Skeletal muscle tissue (tissue), 4 donors: Measurements from ENCODE around the gene GJD3. TPM values are rescaled to one million over a fixed set of nuclear protein-coding genes. Genes with fewer than 3 reads are reported as not detected.

Experiments used
- H3K27ac ChIP-seq: one replicate; pipeline ENCODE4 v1.7.0; 2013; ENCODE audit warnings: mild to moderate bottlenecking, low read depth, low read length, inconsistent platforms
- H3K27me3 ChIP-seq, 3 donors: one replicate each; pipeline ENCODE4 v1.7.0; 2013; ENCODE audit warnings: low read length in 3 of 3; ENCODE audit not compliant: control insufficient read depth in 3 of 3, insufficient read depth in 3 of 3
- H3K36me3 ChIP-seq, 3 donors: one replicate each; pipeline ENCODE4 v1.7.0; 2013; ENCODE audit warnings: low read length in 3 of 3; ENCODE audit not compliant: control insufficient read depth in 3 of 3, insufficient read depth in 3 of 3
- H3K4me1 ChIP-seq, 3 donors: one replicate each; pipeline ENCODE4 v1.7.0; 2013; ENCODE audit warnings: low read length in 3 of 3, mild to moderate bottlenecking in 3 of 3; ENCODE audit not compliant: control insufficient read depth in 3 of 3, insufficient read depth in 3 of 3
- H3K4me3 ChIP-seq, 3 donors: one replicate each; pipeline ENCODE4 v1.7.0; 2013; ENCODE audit warnings: low read length in 3 of 3
- H3K9ac ChIP-seq, 3 donors: one replicate each; pipeline ENCODE4 v1.7.0; 2013; ENCODE audit warnings: low read length in 3 of 3, mild to moderate bottlenecking in 3 of 3, moderate library complexity in 2 of 3, low read depth in 1 of 3
- H3K9me3 ChIP-seq, 3 donors: one replicate each; pipeline ENCODE4 v1.7.0; 2013; ENCODE audit warnings: low read length in 3 of 3; ENCODE audit not compliant: control insufficient read depth in 3 of 3
- total RNA-seq: library from RNA; depleted of rRNA; stranded (reverse); fragments of >200 nt; gene quantifications from one replicate; pipeline ENCODE4 v1.2.3, GENCODE V29; 2014
- donor health status: Osteomylitis.

GJD3 gene
- total RNA-seq, 1 donor from 2014 or later, result 0.52 TPM

DNA sequence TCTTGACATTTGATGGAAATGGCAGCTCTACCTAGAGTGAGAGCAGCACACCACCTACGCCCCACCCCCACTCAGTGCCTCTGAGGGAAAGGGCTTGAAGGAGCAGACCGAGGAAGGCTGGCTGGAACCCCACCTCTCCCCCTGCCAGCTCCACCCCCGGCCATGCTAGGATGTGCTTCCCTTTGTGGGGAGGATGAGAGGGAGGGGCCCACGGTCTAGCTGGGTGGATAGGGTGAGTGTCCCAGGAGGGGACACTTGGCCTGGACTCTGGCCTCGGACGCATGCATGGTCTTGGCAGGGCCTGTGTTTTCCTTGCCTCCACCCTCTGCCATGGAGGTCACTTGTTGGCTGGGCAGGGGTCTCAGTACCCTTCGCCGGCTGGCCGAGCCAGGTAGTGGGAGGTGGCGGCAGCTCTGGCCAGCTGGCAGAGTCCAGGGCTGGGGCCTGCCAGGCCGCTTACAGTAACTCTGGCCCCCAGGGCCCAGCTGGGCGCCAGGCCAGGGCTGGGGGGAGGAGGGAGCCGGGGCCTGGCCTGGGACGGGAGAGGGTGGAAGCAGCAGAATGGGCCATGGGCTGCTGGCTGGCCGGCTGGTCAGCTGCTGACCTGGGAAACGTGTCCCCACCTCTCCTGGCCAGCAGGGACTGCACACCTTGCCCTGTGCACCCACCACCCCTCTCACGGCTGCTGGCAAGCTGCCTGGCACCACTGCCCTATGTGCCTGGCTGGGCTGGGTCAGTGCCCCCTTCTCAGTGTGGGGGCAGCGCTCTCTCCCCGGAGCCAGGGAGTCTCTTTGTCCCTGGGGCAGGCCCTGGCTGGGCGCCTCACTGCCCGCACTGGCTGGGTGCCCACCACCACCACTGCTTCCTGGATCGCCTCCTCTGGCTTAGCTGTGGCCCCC lies 32.5 kb downstream of the GJD3 start:
- peak overlapping the region; percentile 41 to 67 (median 51) for H3K4me3 ChIP-seq
- peaks cover 87 to 94% (median 90%) of the 10 kb centered on the region in 3 donors for H3K4me1 ChIP-seq
- H3K9ac ChIP-seq, result peak overlapping the region; percentile 69 to 80 (median 76)

DNA sequence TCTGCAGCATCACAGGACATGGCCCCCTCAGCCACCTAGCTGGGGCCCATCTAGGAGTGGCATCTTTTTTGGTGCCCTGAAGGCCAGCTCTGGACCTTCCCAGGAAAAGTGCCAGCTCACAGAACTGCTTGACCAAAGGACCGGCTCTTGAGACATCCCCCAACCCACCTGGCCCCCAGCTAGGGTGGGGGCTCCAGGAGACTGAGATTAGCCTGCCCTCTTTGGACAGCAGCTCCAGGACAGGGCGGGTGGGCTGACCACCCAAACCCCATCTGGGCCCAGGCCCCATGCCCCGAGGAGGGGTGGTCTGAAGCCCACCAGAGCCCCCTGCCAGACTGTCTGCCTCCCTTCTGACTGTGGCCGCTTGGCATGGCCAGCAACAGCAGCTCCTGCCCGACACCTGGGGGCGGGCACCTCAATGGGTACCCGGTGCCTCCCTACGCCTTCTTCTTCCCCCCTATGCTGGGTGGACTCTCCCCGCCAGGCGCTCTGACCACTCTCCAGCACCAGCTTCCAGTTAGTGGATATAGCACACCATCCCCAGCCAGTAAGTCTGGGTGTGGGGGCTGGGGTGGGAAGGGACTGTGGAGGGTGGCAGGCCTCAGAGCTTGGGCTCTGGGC lies 33.6 kb downstream of the GJD3 start:
- Histone ChIP-seq H3K4me1 (peaks cover 96 to 100% (median 98%) of the 10 kb centered on the region in 3 donors), H3K9me3 (no peaks in the 10 kb centered on the region), H3K27me3 (no peaks in the 10 kb centered on the region), H3K36me3 (peaks cover 0 to 2% (median 2%) of the 10 kb centered on the region in 3 donors), H3K4me3 (peak overlapping the region; percentile 41 to 67 (median 51)), H3K9ac (peak overlapping the region; percentile 16 to 80 (median 76)), H3K27ac (peak overlapping the region; percentile 91)

More for the DNA sequence above, 32.5 kb downstream of the GJD3 start:
- Histone ChIP-seq H3K27ac (peak overlapping the region; percentile 91), H3K36me3 (peaks cover 0 to 2% (median 2%) of the 10 kb centered on the region in 3 donors), H3K9me3 (no peaks in the 10 kb centered on the region), H3K27me3 (no peaks in the 10 kb centered on the region)

GRCh38 chr17:40329839-40330794 lies 34.4 kb downstream of the GJD3 start:
- Histone ChIP-seq H3K9me3 (no peaks in the 10 kb centered on the region), H3K27me3 (no peaks in the 10 kb centered on the region), H3K4me3 (peak overlapping the region; percentile 41 to 46 (median 45)), H3K9ac (peak overlapping the region; percentile 16 to 80 (median 66)), H3K36me3 (peaks cover 0 to 2% (median 2%) of the 10 kb centered on the region in 3 donors), H3K27ac (peak overlapping the region; percentile 91), H3K4me1 (peaks cover 96 to 100% (median 97%) of the 10 kb centered on the region in 3 donors)

DNA sequence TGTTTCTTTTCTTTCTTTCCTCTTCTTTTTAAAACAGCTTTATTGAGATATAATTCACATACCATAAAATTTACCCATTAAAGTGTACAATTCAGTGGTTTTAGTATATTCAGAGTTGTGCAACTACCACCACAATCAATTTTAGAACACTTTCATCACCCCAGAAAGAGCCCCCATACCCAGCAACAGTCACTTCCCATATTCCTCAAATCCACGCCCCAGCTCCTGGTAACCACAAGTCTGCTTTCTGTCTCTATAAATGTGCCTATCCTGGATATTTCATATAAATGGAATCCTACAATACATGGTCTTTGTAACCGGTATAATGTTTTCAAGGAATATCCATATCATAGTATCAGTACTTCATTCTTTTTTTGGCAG lies 36.2 kb downstream of the GJD3 start:
- Histone ChIP-seq H3K9ac (peak overlapping the region in 1 of 3 donors; percentile 59), H3K27ac (peak overlapping the region; percentile 81), H3K27me3 (no peaks in the 10 kb centered on the region), H3K4me1 (peaks cover 93 to 99% (median 94%) of the 10 kb centered on the region in 3 donors), H3K9me3 (no peaks in the 10 kb centered on the region), H3K36me3 (peaks cover 0 to 2% (median 0%) of the 10 kb centered on the region in 3 donors), H3K4me3 (no peak overlapping the region)

- peaks cover 93 to 99% (median 94%) of the 10 kb centered on the region in 3 donors for H3K4me1 ChIP-seq
- no peaks in the 10 kb centered on the region for H3K9me3 ChIP-seq
- peak overlapping the region; percentile 81 for H3K27ac ChIP-seq
- peaks cover 0 to 2% (median 0%) of the 10 kb centered on the region in 3 donors for H3K36me3 ChIP-seq
- H3K9ac ChIP-seq, result peak overlapping the region; percentile 22 to 66 (median 59)
- peak overlapping the region in 2 of 3 donors; percentile 27 to 41 for H3K4me3 ChIP-seq
- H3K27me3 ChIP-seq, result no peaks in the 10 kb centered on the region
Measured at GRCh38 chr17:40327735-40328385, 36.7 kb downstream of the GJD3 start.

- Histone ChIP-seq H3K9me3 (no peaks in the 10 kb centered on the region), H3K27me3 (no peaks in the 10 kb centered on the region), H3K4me1 (peaks cover 93 to 99% (median 94%) of the 10 kb centered on the region in 3 donors), H3K4me3 (peak overlapping the region in 2 of 3 donors; percentile 27 to 41), H3K27ac (peak overlapping the region; percentile 81), H3K9ac (peak overlapping the region in 2 of 3 donors; percentile 61 to 66), H3K36me3 (peaks cover 0 to 2% (median 0%) of the 10 kb centered on the region in 3 donors)
Measured at GRCh38 chr17:40327244-40327729, 37.2 kb downstream of the GJD3 start.

DNA sequence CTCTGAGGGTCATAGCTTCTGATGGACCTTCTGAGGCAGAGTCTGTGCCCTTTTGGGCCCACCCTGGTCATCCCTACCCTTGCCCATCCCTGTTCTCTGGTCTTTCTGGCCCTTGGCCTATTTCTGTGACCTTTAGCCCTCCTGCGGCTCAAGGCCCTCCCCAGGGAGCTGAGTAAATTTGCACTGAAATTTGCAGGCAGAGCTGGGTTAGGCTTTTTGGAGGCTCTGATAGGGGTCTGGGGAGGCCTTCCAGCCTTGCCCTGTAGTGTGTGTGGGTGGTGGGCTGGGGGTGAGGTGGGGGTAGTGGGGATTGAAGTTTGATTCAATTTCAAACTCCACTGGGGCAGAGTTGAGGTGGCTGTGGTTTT lies 37.7 kb downstream of the GJD3 start:
- Histone ChIP-seq H3K9ac (peak overlapping the region; percentile 48 to 66 (median 61)), H3K27ac (peak overlapping the region; percentile 81), H3K4me3 (peak overlapping the region in 2 of 3 donors; percentile 7 to 45), H3K27me3 (no peaks in the 10 kb centered on the region), H3K4me1 (peaks cover 93 to 99% (median 94%) of the 10 kb centered on the region in 3 donors), H3K36me3 (peaks cover 0 to 2% (median 0%) of the 10 kb centered on the region in 3 donors), H3K9me3 (no peaks in the 10 kb centered on the region)

DNA sequence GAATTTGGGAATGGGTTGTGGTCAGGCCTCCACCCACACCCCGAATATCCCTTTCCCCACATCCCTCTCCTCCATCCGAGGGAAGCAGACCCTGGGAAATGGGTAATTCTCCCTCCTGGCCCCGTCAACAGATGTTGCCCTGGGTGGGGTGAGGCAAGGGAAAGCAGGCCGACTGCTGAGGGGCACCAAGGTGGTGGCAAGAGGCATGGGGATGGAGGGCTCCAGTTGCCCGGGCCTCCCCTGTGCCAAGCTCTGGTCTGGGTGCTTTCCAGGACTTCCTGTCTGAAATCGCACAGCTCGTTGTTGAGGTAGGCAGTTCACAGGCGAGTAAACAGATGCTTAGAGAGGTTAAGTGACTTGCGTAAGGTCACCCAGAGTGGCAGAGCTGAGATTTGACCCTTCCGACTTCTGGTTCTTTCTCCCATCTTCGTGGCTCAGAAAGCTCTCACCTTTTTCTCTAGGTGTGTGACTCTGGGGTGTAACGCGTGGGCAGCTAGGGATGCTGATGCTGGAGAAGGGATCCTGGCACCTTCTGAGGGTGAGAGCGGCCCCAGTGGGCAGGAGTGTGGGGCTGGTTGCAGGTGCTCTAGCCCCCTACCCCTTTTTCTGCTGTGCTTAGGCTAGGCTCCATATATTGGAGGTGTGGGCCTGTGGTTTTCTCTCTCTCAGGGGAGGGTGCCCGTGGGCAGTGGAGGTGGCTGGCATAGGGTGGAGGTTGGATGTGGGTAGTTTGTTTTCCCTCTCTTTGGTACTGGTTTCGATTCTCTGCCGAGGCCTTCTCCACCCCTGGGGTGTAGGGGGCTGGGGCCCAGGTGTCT lies 38.3 kb downstream of the GJD3 start:
- peaks cover 0 to under 1% (median 0%) of the 10 kb centered on the region in 3 donors for H3K36me3 ChIP-seq
- peaks cover 93 to 99% (median 94%) of the 10 kb centered on the region in 3 donors for H3K4me1 ChIP-seq
- peak overlapping the region; percentile 81 for H3K27ac ChIP-seq
- no peaks in the 10 kb centered on the region for H3K27me3 ChIP-seq
- peak overlapping the region; percentile 7 to 45 (median 28) for H3K4me3 ChIP-seq
- no peaks in the 10 kb centered on the region for H3K9me3 ChIP-seq
- H3K9ac ChIP-seq, result peak overlapping the region; percentile 33 to 66 (median 48)
